Thymus (tissue), 11 donors: ENCODE measurements around the gene BPIFB3. TPM values are rescaled to one million over a fixed set of nuclear protein-coding genes. Genes with fewer than 3 reads are reported as not detected.

Experiments used
- DNase-seq, 9 donors: peaks; one replicate each; pipeline ENCODE4 v3.0.0-alpha.2; 2013; ENCODE audit warnings: low spot score in 9 of 9, low read depth in 6 of 9, missing footprints in 1 of 9
- H3K27ac ChIP-seq, 2 donors: one replicate each; pipeline ENCODE4 v1.5.1; 2013; ENCODE audit warnings: control low read depth in 1 of 2, low read depth in 1 of 2, low read length in 1 of 2, mild to moderate bottlenecking in 1 of 2, moderate library complexity in 1 of 2
- H3K27me3 ChIP-seq, 2 donors: one replicate each; pipeline ENCODE4 v1.5.1; 2013; ENCODE audit warnings: low read length in 1 of 2; ENCODE audit not compliant: control insufficient read depth in 2 of 2, insufficient read depth in 1 of 2
- H3K36me3 ChIP-seq, 2 donors: one replicate each; pipeline ENCODE4 v1.5.1; 2013; ENCODE audit warnings: low read length in 1 of 2, mild to moderate bottlenecking in 1 of 2, moderate library complexity in 1 of 2; ENCODE audit not compliant: control insufficient read depth in 2 of 2, insufficient read depth in 2 of 2
- H3K4me1 ChIP-seq, 2 donors: one replicate each; pipeline ENCODE4 v1.5.1; 2013; ENCODE audit warnings: low read length in 2 of 2; ENCODE audit not compliant: control insufficient read depth in 2 of 2, insufficient read depth in 2 of 2
- H3K4me3 ChIP-seq, 2 donors: one replicate each; pipeline ENCODE4 v1.5.1; 2013; ENCODE audit warnings: low read length in 2 of 2, control low read depth in 1 of 2, mild to moderate bottlenecking in 1 of 2
- H3K9me3 ChIP-seq, 2 donors: one replicate each; pipeline ENCODE4 v1.5.1; 2013; ENCODE audit warnings: low read length in 1 of 2, mild to moderate bottlenecking in 1 of 2; ENCODE audit not compliant: control insufficient read depth in 2 of 2, insufficient read depth in 1 of 2
- WGBS: extraction: QIAGEN DNeasy Blood & Tissue Kit; methylation state at CpG from one replicate; pipeline ENCODE4 v1.1.7; 2013; 5-methylcytosine and 5-hydroxymethylcytosine counted together
- polyA plus RNA-seq: library from polyadenylated mRNA; stranded (reverse); fragments of 200-250 nt; gene quantifications from one replicate; pipeline ENCODE4 v1.2.3, GENCODE V29; 2013
- total RNA-seq: library from RNA; stranded (reverse); fragments of 120-200 nt; gene quantifications from one replicate; pipeline ENCODE4 v1.2.4, GENCODE V29; 2013
- donor health status: healthy.

BPIFB3 gene
- total and polyA plus RNA-seq, 2 donors: 0.05 to 0.48 TPM

GRCh38 chr20:33076662-33077372 lies 23.1 kb downstream of the BPIFB3 start:
- no peaks in the 10 kb centered on the region for H3K36me3 ChIP-seq
- no peaks in the 10 kb centered on the region for H3K4me1 ChIP-seq
- H3K27ac ChIP-seq: no peak overlapping the region
- no peaks in the 10 kb centered on the region for H3K9me3 ChIP-seq
- peak in 5 of 9 donors; percentile 6 to 20 (median 9) for DNase-seq
- no peak overlapping the region for H3K4me3 ChIP-seq
- peaks cover 0 to 9% of the 10 kb centered on the region in 2 donors for H3K27me3 ChIP-seq
- WGBS: 91% methylated on average over 6 of the region's 6 CpGs

- Histone ChIP-seq H3K4me1 (no peaks in the 10 kb centered on the region), H3K4me3 (no peak within 1 kb of the TSS), H3K36me3 (no peaks in the 10 kb centered on the region), H3K27ac (no peak within 1 kb of the TSS), H3K27me3 (peaks cover 0 to 7% of the 10 kb centered on the region in 2 donors), H3K9me3 (no peaks in the 10 kb centered on the region)
- no peak for DNase-seq
- 95% methylated on average over 2 of the region's 2 CpGs for WGBS
Measured at GRCh38 chr20:33079259-33079658, 25.6 kb downstream of the BPIFB3 start, which contains the start of gene BPIFB4. Gene BPIFB4, plus strand, starts transcription at chr20:33079643. Its CDS starts 1,884 bp downstream, at chr20:33081527.

- Histone ChIP-seq H3K9me3 (no peaks in the 10 kb centered on the region), H3K4me1 (no peaks in the 10 kb centered on the region), H3K27me3 (peaks cover 0 to under 1% of the 10 kb centered on the region in 2 donors), H3K4me3 (no peak overlapping the region), H3K27ac (no peak overlapping the region), H3K36me3 (no peaks in the 10 kb centered on the region)
- no peak for DNase-seq
- 85% methylated on average over 7 of the region's 7 CpGs for WGBS
Measured at GRCh38 chr20:33081411-33082154, 27.9 kb downstream of the BPIFB3 start.

DNA sequence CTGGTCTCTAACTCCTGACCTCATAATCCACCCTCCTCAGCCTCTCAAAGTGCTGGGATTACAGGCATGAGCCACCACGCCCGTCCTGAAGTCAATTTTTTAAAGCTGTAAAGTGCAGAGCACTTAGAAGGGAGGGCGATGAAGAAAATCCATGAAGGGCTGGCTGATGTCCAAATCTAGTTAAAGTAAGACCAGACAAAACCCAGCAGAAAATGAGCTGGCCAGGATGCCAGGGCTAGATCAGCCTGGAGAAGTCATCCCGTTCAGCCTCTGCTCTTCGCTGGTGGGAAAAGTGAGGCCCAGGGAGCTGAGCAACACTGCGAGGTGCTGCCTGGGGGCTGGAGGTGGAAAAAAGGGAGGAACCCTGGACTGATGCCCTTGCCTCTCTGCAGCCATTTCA lies 28.8 kb downstream of the BPIFB3 start:
- Histone ChIP-seq H3K9me3 (no peaks in the 10 kb centered on the region), H3K27me3 (no peaks in the 10 kb centered on the region), H3K4me3 (no peak overlapping the region), H3K4me1 (no peaks in the 10 kb centered on the region), H3K36me3 (no peaks in the 10 kb centered on the region), H3K27ac (no peak overlapping the region)
- 93% methylated on average over 6 of the region's 6 CpGs for WGBS
- no peak for DNase-seq

DNA sequence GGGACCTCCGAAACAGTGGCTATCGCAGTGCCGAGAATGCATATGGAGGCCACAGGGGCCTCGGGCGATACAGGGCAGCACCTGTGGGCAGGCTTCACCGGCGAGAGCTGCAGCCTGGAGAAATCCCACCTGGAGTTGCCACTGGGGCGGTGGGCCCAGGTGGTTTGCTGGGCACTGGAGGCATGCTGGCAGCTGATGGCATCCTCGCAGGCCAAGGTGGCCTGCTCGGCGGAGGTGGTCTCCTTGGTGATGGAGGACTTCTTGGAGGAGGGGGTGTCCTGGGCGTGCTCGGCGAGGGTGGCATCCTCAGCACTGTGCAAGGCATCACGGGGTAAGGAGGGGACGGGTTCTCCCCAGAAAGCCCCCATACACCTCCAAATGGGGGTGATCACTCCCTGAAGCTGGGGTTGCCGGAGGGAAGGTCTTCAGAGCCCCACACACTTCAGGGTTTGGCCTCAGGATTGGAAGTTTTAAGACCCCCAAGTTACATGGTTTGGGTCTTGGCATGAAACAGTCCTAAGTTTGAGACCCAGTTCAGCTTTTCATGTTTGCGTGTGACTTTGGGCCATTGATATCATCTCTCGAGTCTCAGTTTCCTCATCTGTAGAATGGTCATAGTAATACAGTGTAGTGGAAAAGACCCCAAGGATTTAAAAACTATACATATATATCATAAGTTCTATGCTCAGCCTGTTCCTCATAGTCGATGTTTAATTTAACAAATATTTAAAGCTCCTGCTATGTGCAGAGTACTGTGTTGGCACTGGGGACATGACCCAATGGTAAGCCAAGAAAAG lies 30.0 kb downstream of the BPIFB3 start:
- no peaks in the 10 kb centered on the region for H3K9me3 ChIP-seq
- DNase-seq: no peak
- H3K4me1 ChIP-seq: no peaks in the 10 kb centered on the region
- H3K4me3 ChIP-seq: no peak overlapping the region
- no peaks in the 10 kb centered on the region for H3K27me3 ChIP-seq
- no peaks in the 10 kb centered on the region for H3K36me3 ChIP-seq
- H3K27ac ChIP-seq: no peak overlapping the region
- 97% methylated on average over 20 of the region's 20 CpGs for WGBS

GRCh38 chr20:33084722-33085121 lies 31.0 kb downstream of the BPIFB3 start:
- DNase-seq: no peak
- Histone ChIP-seq H3K27ac (no peak overlapping the region), H3K36me3 (no peaks in the 10 kb centered on the region), H3K9me3 (no peaks in the 10 kb centered on the region), H3K27me3 (no peaks in the 10 kb centered on the region), H3K4me3 (no peak overlapping the region), H3K4me1 (no peaks in the 10 kb centered on the region)
- WGBS: 95% methylated on average over 15 of the region's 15 CpGs

DNA sequence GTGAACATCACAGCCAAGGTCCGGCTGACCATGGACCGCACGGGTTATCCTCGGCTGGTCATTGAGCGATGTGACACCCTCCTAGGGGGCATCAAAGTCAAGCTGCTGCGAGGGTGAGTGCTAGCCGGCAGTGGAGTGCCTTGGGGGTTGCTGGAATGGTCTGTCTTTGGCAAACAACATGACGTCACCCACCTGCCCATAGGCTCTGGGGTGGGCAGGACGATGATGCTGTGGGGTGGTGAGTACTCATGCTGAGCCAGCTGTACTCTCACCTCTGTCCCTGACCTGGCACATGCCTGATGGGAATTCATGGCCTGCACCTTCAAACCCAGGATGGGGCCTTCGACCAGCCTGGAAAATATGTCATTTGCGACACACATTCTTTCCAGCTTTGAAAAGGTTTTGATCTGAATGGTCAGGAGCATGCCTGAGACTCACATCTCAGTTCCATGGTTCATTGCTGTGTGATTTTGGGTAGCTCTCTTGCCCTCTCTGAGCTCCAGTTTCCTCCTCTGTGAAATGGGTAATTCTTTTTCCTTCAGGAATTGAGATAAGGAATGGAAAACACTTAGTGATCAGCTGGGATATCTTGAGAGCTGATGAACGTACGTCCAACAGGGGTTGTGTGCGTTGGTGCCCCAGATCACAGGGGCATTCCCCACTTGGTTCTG lies 32.5 kb downstream of the BPIFB3 start:
- H3K27ac ChIP-seq: no peak overlapping the region
- DNase-seq: no peak
- H3K4me3 ChIP-seq: no peak overlapping the region
- no peaks in the 10 kb centered on the region for H3K36me3 ChIP-seq
- 90% methylated on average over 14 of the region's 14 CpGs for WGBS
- no peaks in the 10 kb centered on the region for H3K27me3 ChIP-seq
- no peaks in the 10 kb centered on the region for H3K9me3 ChIP-seq
- H3K4me1 ChIP-seq: no peaks in the 10 kb centered on the region

GRCh38 chr20:33091147-33091546 lies 37.4 kb downstream of the BPIFB3 start:
- no peak overlapping the region for H3K4me3 ChIP-seq
- H3K9me3 ChIP-seq: no peaks in the 10 kb centered on the region
- no peaks in the 10 kb centered on the region for H3K27me3 ChIP-seq
- 92% methylated on average over 3 of the region's 3 CpGs for WGBS
- H3K4me1 ChIP-seq: peaks cover 0 to 6% of the 10 kb centered on the region in 2 donors
- no peak for DNase-seq
- no peaks in the 10 kb centered on the region for H3K36me3 ChIP-seq
- no peak overlapping the region for H3K27ac ChIP-seq
